SIG-M5 treated with dmso at 0.1 percent for 504 hours (cell line): ENCODE results near the gene LHFPL6.
A peak's percentile ranks its signal among the peaks of the same experiment; 100 is the strongest.

Experiments used
- DNase-seq: peaks from one replicate; lab custom pipeline; 2025; ENCODE audit not compliant: unreplicated experiment; lab: John Stamatoyannopoulos, UW

The LHFPL6 gene

DNA sequence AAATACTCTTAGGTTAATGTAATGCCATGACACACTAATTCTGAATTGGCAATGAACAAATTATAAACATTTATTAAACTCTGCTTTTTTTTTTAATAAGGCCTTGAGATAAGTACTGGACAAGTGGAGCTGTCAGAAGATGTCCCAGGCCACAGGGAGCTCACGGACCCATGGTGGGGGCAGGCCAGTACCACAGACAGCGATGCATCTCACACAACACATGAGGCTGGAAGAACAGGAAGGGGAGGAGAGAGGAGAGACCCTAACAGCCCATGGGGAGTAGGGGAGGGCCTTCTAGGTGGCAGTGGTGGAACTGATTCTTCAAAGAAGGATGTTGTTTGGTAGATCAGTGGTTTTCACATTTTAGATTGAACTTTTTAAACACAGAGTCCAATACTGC, 128.4 kb downstream of the LHFPL6 start:
- DNase-seq = no peak

- no peak for DNase-seq
Measured at GRCh38 chr13:39469676-39470075, 133.3 kb downstream of the LHFPL6 start.

DNA sequence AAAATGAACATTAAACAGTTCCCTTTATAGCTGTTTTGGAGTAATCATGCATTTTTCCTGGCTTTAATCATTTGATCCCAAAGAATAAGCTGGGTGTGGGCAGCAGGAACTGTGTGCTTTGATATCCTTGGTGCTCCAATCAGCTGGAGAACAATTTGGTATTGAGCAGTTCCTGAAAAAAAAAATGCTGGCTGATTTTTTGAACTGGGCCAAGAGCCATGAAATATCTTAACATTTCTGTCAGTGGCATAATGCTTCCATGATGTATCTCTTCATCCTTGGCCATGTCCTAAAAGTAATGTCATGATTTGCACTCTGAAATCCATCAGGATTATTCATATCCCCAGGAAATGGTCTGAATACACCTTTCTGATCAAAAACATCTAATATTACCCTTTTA, 134.7 kb downstream of the LHFPL6 start:
- no peak for DNase-seq

- no peak for DNase-seq
Measured at GRCh38 chr13:39463611-39464010, 139.4 kb downstream of the LHFPL6 start.

- no peak for DNase-seq
Measured at GRCh38 chr13:39462906-39463305, 140.1 kb downstream of the LHFPL6 start.

DNA sequence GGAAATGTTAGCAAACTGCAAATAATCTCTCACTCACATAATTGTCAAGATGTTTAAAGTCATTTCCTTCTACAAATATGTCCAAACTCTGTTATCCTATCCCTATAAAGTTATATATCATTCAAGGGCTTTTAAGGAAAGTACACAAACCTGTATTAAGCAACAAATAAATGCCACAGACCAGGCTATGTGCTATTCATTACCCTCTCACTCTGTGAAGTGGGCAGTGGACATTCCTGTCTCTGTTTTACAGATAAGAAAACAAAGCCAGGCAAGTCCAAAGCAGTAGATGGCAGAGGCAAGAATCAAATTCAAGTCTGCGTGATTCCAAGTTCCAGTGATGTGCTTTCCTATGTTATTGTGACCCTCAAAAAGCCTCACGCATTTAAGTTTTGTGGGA, 140.6 kb downstream of the LHFPL6 start:
- no peak for DNase-seq

- DNase-seq = no peak
Measured at GRCh38 chr13:39461685-39462266, 141.2 kb downstream of the LHFPL6 start.

GRCh38 chr13:39457274-39457673, 145.7 kb downstream of the LHFPL6 start:
- no peak for DNase-seq

GRCh38 chr13:39455521-39456175, 147.3 kb downstream of the LHFPL6 start:
- DNase-seq = no peak

- DNase-seq = no peak
Measured at GRCh38 chr13:39452834-39453233, 150.2 kb downstream of the LHFPL6 start.

DNA sequence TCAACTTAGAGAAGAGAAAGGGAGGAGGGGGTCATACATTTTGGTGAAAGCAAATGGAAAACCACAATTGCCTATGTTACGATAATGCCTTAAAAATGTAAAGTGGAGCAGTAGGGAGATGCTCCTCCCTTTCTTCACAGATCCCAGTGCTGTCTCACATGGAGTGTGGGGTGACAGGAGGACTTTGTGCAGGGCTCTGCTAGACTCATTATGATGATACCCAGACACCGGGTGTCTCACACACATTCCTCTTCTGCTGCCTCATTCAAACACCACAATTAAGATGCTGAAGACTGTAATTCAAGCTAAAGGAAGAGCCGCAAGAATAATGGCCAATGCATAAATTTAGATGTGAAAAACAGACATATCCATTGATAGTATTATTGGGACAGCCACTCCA, 150.6 kb downstream of the LHFPL6 start:
- DNase-seq = no peak

DNA sequence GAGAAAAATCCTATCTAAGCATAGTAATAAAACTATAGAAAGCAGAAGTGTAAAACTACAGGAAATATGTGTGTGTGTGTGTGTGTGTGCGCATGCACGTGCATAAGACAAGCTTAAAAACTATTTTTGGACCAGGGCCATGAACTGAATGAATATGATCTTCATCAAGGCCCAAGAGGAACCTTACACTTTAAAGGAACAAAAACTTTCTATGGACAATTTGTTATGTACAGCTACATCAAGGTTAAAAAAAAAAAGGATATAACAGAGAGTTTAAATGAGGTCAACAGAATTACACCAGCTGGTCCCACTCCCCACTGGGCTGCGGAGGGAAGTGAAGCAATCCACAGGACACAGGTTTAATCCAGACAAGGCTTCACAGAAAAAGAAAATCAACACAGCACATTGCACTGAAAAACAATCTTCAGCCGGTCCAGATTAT, 151.1 kb downstream of the LHFPL6 start:
- peak; percentile 93 for DNase-seq

GRCh38 chr13:39451301-39451700, 151.7 kb downstream of the LHFPL6 start:
- DNase-seq = peak; percentile 74

- DNase-seq = no peak
Measured at GRCh38 chr13:39450176-39450575, 152.8 kb downstream of the LHFPL6 start.

DNA sequence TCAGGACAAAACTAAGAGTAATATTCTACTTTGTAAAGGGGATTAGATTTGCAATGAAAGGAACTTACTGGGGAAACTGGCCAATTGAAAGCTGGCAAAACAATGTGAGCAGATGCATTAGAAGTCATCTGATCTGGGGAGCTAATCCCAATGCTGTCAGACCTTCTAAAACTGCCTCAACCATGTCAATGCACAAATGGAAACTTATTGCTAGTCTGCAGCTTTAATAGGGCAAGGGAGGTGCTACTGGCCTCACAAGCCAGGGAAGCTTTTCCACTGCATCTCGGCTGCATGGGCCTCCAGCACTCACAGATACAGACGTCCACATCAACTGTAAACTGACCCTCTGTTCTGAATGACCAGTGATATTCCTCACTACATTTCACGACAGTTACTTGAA, 154.2 kb downstream of the LHFPL6 start:
- no peak for DNase-seq

GRCh38 chr13:39446865-39447264, 156.1 kb downstream of the LHFPL6 start:
- no peak for DNase-seq

DNA sequence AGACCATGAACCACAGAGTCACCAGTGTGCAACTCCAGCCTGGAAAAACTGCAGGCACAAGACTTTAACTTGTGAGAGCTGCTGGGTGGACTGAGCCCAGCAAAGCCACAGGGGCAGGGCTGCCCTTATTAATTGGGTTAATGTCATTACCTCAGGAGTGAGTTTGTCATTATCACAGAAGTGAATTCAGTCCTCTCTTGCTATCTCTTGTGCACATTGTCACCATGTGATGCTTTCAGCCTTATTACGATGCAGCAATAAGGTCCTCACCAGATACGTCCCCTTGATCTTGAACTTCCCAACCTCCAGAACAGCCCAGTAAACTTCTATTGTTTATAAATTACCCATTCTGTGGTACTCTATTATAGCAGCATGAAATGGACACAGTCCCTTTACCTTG, 158.1 kb downstream of the LHFPL6 start:
- no peak for DNase-seq

- DNase-seq = no peak
Measured at GRCh38 chr13:39433651-39434050, 169.3 kb downstream of the LHFPL6 start.

- no peak for DNase-seq
Measured at GRCh38 chr13:39432196-39432595, 170.8 kb downstream of the LHFPL6 start.

- DNase-seq = no peak
Measured at GRCh38 chr13:39422845-39423565, 180.0 kb downstream of the LHFPL6 start.

DNA sequence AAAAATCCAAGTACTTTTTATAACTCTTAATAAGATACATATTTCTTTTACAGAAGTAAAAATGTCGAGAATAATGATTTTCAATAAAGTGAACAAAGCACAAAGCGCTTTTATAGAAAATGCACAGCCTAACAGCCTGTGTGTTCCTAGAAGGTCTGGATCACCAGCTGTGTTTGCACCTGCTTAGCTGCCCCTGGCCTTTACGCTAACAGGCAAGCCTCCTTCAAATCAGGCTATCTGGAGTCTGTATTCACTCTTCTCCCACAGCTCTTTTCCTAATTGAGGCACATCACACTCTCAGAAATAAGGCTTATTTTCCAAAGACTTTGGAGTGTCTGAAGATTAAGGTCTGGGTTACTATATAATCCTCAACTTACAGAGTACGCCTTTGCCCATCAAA, 183.1 kb downstream of the LHFPL6 start:
- DNase-seq = no peak

DNA sequence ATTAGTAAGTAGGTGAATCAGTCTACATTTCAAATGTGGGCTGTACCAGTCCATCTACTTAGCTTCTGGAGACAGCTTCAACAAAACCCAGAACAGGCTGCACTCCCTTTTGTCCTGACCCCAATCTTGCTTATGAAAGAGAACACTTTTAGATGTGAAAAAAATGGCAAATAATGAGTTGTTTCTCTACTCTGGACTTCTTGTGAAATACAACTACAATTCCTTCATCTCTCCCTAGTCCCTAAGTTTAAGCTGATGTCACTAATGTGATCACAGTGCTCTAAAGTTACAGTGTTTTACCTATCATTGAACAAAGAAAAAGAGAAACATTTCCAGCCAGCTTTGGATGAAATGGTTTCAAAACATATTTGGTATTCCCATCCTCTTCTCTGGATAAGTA, 183.9 kb downstream of the LHFPL6 start:
- no peak for DNase-seq
